GM18505 (cell line): ENCODE measurements around the gene ELF3.
"Not testable (repeated sequence)": the region's sequence is repeated elsewhere in the genome, so short reads cannot be mapped to it uniquely, and the experiment has no call there.

Experiments
- ATAC-seq: cut with Tn5 transposase; IDR thresholded peaks from one replicate; pipeline ENCODE4 v1.9.1; 2021; ENCODE audit not compliant: unreplicated experiment
- POLR2A ChIP-seq: IDR thresholded peaks from 4 replicates; pipeline ENCODE4 v1.6.1; 2011; ENCODE audit warnings: borderline replicate concordance; ENCODE audit not compliant: insufficient read depth, insufficient read length; ENCODE audit errors: extremely low read depth

Gene ELF3

GRCh38 chr1:202034683-202035462 is 24.5 kb downstream of the ELF3 start:
- ATAC-seq, result no peak
- TF ChIP-seq POLR2A, result no peak

- TF ChIP-seq POLR2A, result no peak
- ATAC-seq, result no peak
Measured at GRCh38 chr1:202036595-202037387, 26.4 kb downstream of the ELF3 start.

GRCh38 chr1:202037706-202038296 is 27.4 kb downstream of the ELF3 start:
- ATAC-seq, result no peak
- TF ChIP-seq POLR2A, result no peak

GRCh38 chr1:202038688-202039346 is 28.4 kb downstream of the ELF3 start:
- TF ChIP-seq POLR2A, result no peak
- ATAC-seq, result no peak

- ATAC-seq, result no peak
- TF ChIP-seq POLR2A, result no peak
Measured at GRCh38 chr1:202045705-202046104, 35.3 kb downstream of the ELF3 start.

GRCh38 chr1:202046227-202046626 is 35.8 kb downstream of the ELF3 start:
- ATAC-seq, result no peak
- no peak for TF ChIP-seq POLR2A

- no peak for ATAC-seq
- no peak for TF ChIP-seq POLR2A
Measured at GRCh38 chr1:202046748-202047708, 36.6 kb downstream of the ELF3 start.

- ATAC-seq, result no peak
- no peak for TF ChIP-seq POLR2A
Measured at GRCh38 chr1:202047977-202048376, 37.6 kb downstream of the ELF3 start.

GRCh38 chr1:202049129-202049528 is 38.7 kb downstream of the ELF3 start:
- TF ChIP-seq POLR2A, result no peak
- ATAC-seq, result no peak

- ATAC-seq, result no peak
- no peak for TF ChIP-seq POLR2A
Measured at GRCh38 chr1:202054094-202054493, 43.7 kb downstream of the ELF3 start.

GRCh38 chr1:202054673-202055072 is 44.3 kb downstream of the ELF3 start:
- ATAC-seq, result not testable (repeated sequence)

GRCh38 chr1:202056644-202057334 is 46.4 kb downstream of the ELF3 start:
- TF ChIP-seq POLR2A, result no peak
- ATAC-seq, result no peak

- not testable (repeated sequence) for ATAC-seq
Measured at GRCh38 chr1:202057335-202057704, 46.9 kb downstream of the ELF3 start.
